ENCODE results near the gene CCSER2.

DNA sequence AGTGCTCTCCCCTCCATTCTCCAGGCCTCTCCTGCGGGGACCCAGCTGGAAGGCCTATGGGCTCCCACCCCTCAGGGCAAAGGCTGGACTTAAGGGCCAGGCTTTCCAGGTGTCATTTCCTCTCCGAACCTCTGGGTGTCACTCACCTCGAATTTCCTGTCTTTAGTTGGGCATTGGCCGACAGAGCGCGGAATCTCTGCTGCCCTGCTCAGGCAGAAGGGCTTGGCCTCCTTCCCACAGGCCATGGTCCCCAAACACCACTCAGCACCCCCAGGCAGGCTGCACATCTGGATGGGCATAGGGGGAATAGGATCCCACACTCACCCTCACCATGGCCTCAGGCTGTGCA lies 212.9 kb downstream of the CCSER2 start:
- TF ChIP-seq FOXK2 (IDR thresholded peaks at IDR 0.05) (no peak), TARDBP (IDR thresholded peaks at IDR 0.05) (no peak), NFRKB (IDR thresholded peaks at IDR 0.05) (no peak), SP1 (IDR thresholded peaks at IDR 0.05) (no peak), ZNF384 (IDR thresholded peaks at IDR 0.05) (no peak), ARNT (IDR thresholded peaks at IDR 0.05) (no peak), FOXM1 (IDR thresholded peaks at IDR 0.05; ENCODE audit: borderline replicate concordance) (no peak), PKNOX1 (IDR thresholded peaks at IDR 0.05) (peak; percentile 65), CTBP1 (IDR thresholded peaks at IDR 0.05; ENCODE audit: borderline replicate concordance) (no peak), BHLHE40 (IDR thresholded peaks at IDR 0.05; ENCODE audit: borderline replicate concordance) (no peak), LEF1 (IDR thresholded peaks at IDR 0.05; ENCODE audit: borderline replicate concordance) (no peak), SUZ12 (IDR thresholded peaks at IDR 0.05) (no peak), ELF4 (IDR thresholded peaks at IDR 0.05) (no peak)
